Posterior vena cava (tissue), 2 donors: ENCODE results near the gene ATP8A2. TPM values are rescaled to one million over a fixed set of nuclear protein-coding genes. Genes with fewer than 3 reads are reported as not detected.

ENCODE experiments used
- DNase-seq: peaks from one replicate; pipeline ENCODE4 v3.0.0-alpha.2; 2020; ENCODE audit warnings: low spot score
- intact Hi-C, 2 donors: fragments of 100-400 bp; cut with DNase I; formaldehyde crosslinking; loops; one replicate each; pipeline versions ENCODE4 v1.14.1 to v1.14.2; 2022 to 2023
- total RNA-seq, 2 donors: library from RNA; stranded (reverse); fragmentation: NEBNext Ultra II Directional; extraction: Animal tissue kit (Norgen Biotek cat#: 25700); gene quantifications; one replicate each; pipeline ENCODE4 v1.2.1, GENCODE V29; 2021
- donor health status: DM: yes; HTN: yes; CAD: no.
- donor health status: DM: yes; HTN: yes; CAD: no.

ATP8A2 gene
- total RNA-seq, 2 donors from 2014 or later = 0.24 to 0.60 TPM

DNA sequence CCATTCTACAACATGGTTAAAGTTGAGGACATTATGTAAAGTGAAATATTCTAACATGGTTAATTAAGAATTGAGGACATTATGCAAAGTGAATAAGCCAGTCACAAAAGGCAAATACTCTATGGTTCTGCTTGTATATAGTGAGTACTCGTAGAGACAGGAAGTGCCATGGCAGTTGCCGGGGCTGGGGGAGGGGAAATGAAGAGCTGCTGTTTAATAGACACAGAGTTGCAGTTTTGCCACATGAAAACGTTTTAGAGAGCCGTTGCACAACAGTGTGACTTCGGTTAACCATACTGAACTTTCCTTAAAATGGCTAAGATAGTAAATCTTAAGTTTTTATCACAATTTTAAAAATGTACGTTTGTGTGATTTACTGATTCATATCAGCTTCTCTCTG, 503.1 kb downstream of the ATP8A2 start:
- intact Hi-C loops = no loop called here

DNA sequence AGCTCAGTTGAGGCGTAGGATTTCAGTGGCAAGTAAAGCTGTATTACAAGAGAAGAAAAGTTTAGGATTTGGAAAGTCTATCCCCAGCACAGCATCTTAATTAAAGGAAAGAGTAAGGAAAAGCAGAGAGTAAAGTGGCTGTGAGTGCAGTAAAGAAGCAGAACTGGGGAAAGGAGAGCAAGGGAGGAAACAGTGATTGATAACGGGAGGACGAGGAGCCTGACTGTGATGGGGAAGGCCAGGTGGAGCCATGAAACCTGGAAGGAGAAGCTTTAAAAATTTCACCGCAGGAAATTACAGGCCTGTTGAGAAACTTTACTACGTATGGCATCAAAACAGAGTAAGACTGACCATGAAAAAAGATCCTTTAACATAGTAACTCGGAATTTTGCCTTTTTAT, 504.5 kb downstream of the ATP8A2 start:
- DNase-seq = no peak
- intact Hi-C loops = no loop called here

More for the DNA sequence above, 503.1 kb downstream of the ATP8A2 start:
- DNase-seq = no peak

DNA sequence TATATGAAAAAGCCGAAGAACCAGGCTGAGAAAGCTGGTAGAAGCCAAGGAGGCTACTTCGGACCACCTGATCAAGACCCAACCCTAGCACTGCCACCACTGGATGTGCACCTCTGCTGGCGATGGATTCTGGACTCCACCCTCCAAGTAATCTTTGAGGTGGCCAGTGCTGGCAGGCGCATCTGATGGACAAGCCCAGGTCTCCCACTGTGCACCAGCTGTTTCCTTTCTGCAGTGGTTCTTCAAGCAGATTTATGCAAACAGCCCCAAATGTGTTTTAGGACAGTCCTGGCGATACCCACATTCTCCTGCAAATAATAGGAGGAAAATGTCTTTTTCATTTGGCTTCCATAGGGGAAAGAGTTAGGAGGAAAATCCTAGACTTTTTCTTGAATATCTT, 507.7 kb downstream of the ATP8A2 start:
- DNase-seq = no peak
- intact Hi-C loops = no loop called here

DNA sequence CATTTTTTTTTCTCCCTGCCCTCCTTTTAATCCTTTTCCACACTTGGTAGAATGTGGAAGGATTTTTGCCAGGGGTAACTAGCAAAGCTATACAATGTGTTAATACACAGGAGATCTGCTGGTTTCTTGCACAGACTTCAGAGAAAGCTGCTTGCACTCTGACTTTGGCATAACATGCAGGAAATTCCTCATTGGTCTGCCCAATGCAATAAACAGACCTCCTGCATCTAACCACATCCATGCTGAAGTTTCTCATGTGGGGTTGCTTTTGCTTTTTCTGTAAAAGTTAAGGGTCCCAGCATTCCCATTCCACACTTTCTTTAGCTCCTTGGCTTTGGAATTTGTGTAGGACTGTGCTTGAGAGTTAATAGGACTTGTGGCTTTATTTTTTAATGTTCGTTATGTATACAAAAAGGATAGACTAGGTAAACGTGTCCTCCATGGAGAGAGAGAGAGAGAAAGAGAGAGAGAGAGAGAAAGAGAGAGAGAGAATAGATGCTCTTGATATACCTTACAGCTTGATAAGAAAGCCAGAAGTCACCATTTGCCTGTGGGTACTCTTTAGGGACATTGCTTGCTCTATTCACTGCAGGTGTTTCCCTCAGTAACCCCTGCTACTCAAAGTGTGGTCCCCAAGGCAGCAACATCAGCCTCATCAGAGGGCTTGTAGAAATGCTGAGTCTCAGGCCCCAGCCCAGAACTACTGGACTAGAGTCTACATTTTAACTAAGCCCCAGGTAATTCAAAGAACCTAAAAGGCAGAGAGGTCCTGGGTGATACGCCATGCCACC, 509.6 kb downstream of the ATP8A2 start:
- DNase-seq = no peak
- intact Hi-C loops = no loop called here

DNA sequence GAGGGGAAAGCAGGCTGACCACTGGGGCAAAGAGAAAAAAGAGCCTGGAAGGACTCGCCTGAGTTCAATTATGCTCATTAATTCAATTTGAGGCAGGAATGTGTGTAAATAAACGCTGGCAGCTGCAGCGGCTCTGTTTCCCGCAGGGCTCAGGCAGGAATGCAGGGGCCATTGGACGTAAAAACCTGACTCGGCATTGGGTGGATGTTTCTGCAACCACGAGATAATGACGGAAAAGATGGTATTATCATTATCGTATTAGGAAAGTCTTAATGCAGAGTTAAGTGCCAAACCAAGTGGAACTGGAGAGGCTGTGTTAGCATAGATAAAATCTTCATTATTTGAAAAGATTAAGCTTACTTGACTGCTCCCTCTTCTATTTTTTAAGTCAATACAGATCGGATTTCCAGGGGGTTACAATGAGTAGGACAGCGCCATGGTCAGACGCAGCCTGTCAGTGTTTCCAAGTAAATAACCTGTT, 510.2 kb downstream of the ATP8A2 start:
- no peak for DNase-seq
- intact Hi-C loops = no loop called here

DNA sequence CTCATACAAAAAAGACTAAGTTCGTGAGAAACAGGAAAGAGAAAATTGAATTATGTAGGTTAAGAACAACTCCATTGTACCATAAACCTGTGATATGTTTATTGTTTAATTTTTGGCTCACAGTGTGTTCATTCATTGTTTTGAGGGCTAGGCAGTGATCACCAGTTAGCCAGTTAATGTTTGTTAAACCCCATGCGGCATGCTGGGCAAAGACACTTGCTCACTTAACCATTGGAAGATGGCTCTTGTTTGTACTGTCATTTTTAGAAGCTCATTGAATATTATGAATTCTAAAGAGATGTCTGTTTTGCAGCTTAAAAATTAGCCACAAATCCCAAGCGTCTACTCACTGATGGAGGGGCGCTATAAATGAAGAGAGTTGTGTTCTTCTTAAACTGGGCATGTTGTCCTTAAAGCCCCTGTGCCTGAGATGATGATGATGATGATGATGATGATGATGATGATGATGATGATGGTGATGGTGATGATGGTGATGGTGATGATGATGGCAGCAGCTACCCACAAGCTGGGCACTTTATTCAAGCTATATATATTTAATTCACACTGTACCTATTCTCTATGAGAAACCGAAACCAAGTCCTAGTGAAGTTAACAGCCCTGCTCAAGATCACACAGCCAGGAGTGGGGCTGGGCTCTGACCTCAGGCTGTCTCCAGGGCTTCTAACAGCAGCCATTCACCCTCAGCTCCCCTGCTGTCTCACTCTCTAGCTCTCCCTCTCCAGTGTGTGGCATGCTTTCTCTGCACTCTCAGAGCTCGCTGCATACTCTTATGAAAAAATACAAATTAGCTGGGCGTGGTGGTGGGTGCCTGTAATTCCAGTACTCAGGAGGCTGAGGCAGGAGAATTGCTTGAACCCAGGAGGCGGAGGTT, 510.9 kb downstream of the ATP8A2 start:
- DNase-seq = no peak
- intact Hi-C loops = no loop called here

DNA sequence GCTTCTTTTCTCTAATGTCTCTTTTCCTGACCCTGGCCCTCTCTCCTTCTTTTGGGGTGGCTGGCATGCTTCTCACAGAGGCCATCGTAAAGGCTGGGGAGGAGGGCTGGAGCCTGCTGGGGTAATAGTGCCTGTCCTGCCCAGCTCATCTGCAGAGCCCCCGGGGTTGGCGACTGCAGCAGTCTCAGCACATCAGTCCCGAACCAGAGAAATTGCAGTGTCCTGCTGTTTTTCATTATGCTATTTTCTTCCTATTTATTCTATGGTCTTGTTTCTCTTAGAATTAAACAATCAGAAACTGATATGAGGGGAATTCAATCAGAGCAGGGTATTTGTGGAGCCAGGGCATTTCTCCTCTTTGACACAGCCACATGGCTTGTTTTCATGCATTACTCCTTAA, 513.6 kb downstream of the ATP8A2 start:
- intact Hi-C loops = no loop called here
- DNase-seq = no peak

DNA sequence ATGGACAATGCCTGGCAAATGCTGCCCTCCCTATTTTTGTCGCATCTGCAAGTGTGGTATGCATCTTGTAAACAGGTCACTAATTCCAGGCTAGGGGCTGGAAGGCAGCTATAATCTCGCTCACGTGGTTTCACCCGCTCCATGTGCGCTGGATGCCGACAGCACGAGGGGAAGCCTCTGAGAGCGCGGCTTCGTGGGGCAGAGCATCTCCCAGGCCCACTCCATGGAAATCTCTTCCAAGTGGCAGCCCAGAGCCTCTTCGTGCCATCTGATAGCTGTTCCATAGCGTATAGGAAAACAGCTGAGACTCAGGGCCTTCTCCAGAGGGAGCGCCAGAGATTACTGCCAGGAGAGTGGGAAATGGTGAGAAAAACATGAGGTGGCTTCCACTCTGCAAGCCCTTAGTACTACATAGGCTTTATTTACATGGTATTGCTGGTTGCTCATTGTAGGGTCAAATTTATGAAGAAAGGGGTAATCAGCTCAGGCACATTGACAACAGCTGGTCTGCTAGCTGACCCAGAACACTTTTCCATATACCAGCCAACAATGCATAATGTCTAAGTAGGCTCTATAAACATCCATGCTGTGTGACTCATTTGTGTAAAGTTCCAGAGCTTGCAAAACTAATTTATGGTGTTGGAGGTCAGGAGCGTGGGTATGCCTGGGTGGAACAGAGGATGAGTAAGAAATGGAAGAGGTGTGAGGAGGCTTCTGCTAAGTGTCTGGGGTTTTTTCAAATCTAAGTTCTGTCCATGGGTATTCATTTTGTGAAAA, 514.9 kb downstream of the ATP8A2 start:
- intact Hi-C loops = no loop called here
- DNase-seq = no peak

DNA sequence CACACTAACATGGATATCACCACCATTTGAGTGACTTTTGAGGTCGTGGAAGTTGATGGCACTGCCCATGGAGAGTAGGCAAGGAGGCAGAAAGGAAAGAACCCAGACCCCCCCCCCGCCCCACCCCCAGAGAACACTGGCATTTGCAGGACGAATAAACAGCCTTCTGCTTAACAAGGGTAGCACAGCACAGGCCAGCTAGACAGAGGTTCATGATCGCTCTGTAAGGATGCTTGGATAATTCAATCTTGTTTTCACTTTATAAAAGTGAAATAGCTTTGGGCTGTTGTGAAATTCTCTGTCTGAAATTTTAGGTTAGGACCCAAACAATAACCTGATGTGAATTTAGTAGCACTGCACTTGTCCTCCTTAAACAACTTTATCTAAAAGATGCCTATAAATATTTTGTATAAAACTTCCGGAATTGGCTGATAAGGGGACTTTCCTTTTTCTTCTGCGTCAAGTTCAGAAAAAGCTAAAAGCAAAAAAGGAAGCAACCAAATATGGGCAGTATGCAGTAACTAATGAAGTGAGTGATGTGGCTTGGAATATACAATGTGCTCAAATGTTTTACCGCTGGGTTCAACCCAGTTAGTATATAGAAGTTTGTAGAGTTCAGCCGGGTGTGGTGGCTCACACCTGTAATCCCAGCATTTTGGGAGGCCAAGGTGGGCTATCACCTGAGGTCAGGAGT, 516.3 kb downstream of the ATP8A2 start:
- DNase-seq = no peak
- intact Hi-C loops = no loop called here

DNA sequence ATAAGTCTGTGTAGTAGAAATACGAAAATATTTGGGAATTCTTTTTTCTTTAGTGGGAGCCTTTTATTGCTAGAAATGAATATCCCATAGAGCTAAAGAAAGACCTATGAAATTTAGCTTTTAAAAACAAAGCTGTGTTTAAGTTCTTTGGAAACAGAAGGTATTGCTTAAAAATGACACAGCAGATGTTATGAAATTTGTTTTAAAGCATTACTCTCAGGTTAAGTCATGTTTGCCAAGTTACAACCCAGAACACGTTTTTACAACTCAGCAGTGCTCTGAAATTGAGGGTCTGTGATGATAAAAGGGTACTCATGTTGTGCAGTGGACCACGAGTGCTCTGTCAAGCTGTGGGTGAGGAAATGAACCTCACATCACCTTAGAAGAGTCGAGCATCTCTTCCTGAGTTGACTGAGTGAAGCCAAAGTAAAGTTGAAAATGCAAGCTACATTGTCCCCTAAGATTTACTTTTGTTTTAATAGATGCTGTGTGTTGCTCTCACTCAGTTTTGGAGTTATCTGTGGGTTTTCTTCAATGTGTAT, 519.0 kb downstream of the ATP8A2 start:
- intact Hi-C loops = no loop called here
- no peak for DNase-seq

DNA sequence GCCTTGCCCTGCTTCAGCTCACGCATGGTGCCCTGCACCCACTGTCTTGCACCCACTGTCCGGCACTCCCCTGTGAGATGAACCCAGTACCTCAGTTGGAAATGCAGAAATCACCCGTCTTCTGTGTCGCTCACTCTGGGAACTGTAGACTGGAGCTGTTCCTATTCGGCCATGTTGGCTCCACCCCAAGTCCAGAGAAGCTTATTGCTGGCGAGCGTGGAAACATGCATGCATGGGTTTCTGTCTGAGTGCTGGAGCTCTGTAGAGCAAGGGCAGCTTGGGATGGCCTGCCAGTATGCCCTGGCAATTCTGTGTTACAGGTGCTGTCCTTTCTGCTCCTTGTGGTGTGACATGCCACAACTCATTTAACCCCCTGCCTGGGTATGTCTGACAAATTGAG, 527.2 kb downstream of the ATP8A2 start:
- no peak for DNase-seq

DNA sequence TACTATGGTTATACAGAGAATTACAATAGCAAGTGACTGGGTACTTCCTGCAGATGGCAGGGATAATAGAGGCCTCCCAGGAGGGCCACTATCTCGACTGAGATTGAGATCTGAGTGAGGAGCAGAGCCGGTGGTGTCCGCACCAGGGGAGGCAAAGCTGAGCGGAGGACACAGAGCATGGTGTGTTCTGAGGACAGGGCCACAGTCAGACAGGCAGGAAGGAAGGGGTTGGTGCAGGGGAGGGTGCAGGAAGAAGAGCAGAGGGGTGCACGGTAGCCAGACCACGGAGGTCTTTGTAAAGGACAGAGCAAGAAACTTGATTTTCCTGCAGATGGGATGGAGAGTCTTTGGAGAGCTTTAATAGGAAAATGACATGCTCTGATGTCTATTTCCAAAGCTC, 527.7 kb downstream of the ATP8A2 start:
- no peak for DNase-seq
- intact Hi-C loops = no loop called here

More for the DNA sequence above, 527.2 kb downstream of the ATP8A2 start:
- intact Hi-C loops = no loop called here

DNA sequence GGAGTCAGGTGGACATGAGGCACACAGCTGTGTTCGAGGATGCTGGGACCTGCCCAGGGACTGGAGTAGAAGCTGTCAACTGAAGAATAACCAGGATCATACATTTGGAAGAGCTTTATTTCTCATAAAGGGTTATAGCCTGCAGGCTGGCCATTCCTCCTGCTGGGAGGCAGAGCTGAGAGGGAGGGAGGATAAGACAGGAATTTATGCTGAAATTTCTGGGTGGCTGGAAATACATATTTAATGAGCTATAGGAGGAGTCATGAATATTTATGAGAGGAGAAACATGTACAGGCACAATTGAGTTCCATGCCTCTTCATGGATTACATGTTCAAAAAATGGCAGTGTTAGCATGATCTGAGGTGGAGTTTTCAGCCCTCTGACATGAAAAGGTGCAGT, 528.2 kb downstream of the ATP8A2 start:
- intact Hi-C loops = no loop called here
- DNase-seq = no peak

DNA sequence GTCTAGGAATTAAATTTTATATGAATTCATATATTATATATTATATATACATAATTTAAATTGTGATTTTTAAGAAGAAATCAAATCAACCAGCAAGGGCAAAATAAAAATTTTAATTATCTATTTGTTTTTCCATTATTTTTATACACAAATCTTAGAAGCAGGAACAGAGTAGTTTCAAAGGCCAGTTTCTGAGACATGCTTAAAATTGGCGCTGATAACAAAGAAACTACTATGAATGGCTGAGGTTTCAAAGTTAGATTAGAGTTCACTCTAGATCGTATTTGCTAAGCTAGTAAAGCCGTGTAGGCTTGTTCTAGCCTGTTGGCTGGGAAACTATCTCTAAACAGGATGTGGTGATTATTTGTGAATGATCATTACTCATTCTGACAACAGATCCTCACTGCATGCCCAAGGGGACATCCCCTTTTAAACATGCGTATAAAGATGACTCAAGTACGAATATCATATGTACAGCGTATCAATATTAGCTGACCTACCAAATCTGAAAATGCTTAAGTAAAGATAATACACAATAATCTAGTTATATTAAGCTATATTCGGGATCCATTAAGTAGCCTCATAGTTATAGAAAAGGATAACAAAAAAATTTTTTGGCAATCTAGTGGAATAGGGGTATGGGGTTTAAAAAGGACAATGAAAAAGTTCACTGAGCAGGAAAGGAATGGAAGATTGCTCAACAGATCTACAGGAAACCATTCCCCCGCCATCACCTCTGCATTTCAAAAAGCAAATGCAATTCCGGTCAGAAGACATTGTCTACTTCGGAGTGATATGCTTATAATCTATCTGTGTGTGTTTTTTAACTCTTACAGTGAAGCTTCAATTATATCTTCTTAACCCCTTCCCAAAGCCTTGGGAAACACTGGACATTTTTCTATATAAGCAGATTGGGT, 529.9 kb downstream of the ATP8A2 start:
- no peak for DNase-seq
- intact Hi-C loops = no loop called here

DNA sequence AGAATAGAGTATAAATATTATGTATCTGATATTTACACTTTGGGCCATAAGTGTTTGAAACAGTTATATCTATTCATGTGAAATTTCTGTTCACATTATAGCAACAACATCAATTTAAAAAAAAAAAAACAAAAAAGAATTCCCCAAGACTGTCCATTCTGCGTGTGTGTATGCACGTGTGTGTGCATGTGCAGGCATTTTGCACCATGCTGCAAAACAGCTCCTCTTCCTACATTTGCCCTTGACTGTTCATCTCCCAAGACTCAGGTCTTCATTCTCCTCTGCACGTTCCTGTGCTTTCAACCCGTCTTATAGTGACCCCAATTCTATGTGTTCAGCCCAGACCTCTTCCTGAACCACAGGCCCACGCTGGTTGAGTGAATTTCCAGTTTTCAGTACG, 530.7 kb downstream of the ATP8A2 start:
- intact Hi-C loops = no loop called here
- no peak for DNase-seq

DNA sequence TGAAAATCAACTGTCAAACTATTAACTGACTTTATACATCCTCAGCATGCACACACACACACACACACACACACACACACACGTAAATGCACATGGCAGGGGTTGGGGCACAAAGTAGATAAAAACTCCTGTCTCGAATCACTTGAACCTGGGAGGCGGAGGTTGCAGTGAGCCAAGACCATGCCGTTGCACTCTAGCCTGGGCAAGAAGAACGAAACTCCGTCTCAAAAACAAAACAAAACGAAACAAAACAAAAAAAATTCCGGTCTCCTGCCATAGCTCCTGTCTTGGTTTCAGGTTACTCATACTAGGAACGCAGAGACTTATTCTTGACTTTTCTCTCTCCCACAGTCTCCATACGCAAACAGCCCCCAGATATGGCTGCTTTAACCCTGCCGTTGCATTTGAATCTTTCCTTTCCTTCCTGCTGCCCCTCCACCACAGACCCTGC, 531.1 kb downstream of the ATP8A2 start:
- intact Hi-C loops = no loop called here
- DNase-seq = no peak

DNA sequence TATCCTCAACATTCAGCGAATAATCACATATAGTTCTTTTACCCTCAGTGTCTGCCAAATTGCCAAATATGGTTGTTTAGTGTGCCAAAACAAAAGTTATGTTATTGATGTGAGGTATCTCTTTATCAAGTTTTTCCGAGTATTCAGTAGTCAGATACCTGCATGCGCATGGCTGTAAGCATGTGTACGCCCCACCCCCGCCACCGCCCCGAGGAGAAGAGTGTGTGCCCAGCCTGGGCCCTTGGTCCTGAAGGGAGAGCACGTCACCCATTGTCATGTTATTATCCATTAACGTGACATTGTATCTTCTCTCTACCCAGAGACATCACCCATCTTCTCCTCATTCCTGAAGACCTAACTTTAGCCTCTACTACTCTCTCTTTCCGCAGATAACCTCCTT, 533.1 kb downstream of the ATP8A2 start:
- DNase-seq = no peak
- intact Hi-C loops = no loop called here

DNA sequence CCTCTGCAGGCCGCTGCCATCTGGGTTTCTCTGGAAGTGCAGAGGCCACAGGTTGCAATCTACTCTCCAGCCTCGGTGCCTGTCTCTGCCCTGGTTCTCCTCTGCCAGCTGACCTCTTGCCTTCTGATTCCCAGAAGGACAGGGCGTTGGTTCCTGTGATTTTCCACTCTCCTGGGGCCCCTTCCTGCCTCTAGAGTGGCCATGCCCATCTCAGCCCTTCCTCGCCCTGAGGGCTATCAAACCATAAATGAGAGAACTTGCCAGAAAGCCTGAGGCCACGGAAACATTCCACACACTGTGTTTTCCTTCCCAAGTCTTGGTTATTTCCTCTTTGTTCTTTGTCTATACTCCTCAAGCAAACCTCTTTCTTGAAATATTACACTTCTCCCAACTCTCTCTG, 533.8 kb downstream of the ATP8A2 start:
- intact Hi-C loops = no loop called here
- no peak for DNase-seq
